ENCODE results near the gene WDFY2. TPM values are rescaled to one million over a fixed set of nuclear protein-coding genes. Genes with fewer than 3 reads are reported as not detected.

The WDFY2 gene
- total and polyA plus RNA-seq, 2 experiments from 2014 or later: 6.9 to 14.2 TPM

DNA sequence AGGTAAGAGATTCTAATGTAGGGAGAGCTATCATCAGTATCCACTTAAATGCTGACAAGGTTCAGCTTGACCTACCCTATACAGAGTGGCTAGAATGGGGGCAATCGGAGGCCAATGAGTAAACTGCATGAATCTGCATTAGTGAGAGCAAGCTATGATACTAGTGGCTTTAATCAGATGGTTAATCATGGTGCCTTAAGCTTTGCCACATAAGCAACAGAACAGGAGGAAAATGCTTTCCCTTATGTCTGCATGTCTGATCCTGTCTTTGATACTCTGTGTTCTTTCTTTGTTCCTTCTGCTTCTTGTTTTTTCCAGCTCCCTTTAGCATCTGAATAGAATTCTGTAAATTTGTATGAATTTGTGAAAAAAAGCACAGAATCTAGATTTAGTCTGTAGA lies 91.1 kb downstream of the WDFY2 start:
- no peak overlapping the region for H3K9ac ChIP-seq
- no peak overlapping the region for H2AFZ ChIP-seq
- H3K79me2 ChIP-seq (ENCODE audit: insufficient read depth): peaks cover 100% of the 10 kb centered on the region
- no peak for DNase-seq
- no peak overlapping the region for H3K4me2 ChIP-seq (ENCODE audit: unreplicated experiment)
- no peak overlapping the region for H3K27ac ChIP-seq
- no peak overlapping the region for H3K4me3 ChIP-seq
- H3K27me3 ChIP-seq (replicated peaks; ENCODE audit: insufficient read depth): no peaks in the 10 kb centered on the region
- no peak for TF ChIP-seq EZH2 (IDR thresholded peaks at IDR 0.05; ENCODE audit: insufficient read depth, poor library complexity, severe bottlenecking)
- TF ChIP-seq EZH2phosphoT487 (IDR thresholded peaks at IDR 0.05; ENCODE audit: insufficient read depth, low read depth): no peak
- H3K9me2 ChIP-seq (ENCODE audit: insufficient read depth): no peaks in the 10 kb centered on the region
- H4K20me1 ChIP-seq (ENCODE audit: insufficient read depth): no peaks in the 10 kb centered on the region
- no peaks in the 10 kb centered on the region for H3K9me3 ChIP-seq (ENCODE audit: low read depth)
- 96 to 100% methylated on average over 1 of the region's 1 CpG for WGBS, 2 experiments (ENCODE audit: low coverage in 1 of 2, low lambda C conversion rate in 2 of 2, missing lambda C conversion rate in 2 of 2)
- H3F3A ChIP-seq (ENCODE audit: insufficient read depth): peaks cover 6% of the 10 kb centered on the region
- H3K36me3 ChIP-seq (ENCODE audit: low read depth): 0 out of 2 replicates have a peak, but pooled peaks cover 8% of the 10 kb centered on the region
- peaks cover 16% of the 10 kb centered on the region for H3K4me1 ChIP-seq (ENCODE audit: insufficient read depth)
- in situ Hi-C loops (cut with MboI): no loop called here

DNA sequence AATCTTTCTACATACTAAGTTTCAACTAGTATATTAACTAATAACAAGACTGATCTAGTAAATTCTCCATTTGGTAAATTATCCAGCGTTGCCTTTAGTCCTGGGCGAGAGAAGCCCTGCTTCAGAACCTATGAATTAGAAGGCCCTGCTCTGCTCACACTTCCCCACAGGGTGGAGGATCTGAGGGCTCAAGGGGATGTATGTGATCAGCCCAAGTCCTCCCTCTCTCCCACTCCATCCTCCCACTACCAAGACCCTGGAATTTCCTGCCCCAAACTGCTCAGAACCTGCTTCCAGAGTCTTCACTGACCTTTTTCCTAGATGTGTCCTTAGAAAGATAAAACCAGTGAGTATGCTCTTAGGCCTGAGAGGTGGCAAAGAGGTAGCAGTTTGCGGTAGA lies 91.6 kb downstream of the WDFY2 start:
- Histone ChIP-seq H2AFZ (no peak overlapping the region), H3K36me3 (ENCODE audit: low read depth) (0 out of 2 replicates have a peak, but pooled peaks cover 8% of the 10 kb centered on the region), H3K79me2 (ENCODE audit: insufficient read depth) (peaks cover 100% of the 10 kb centered on the region), H4K20me1 (ENCODE audit: insufficient read depth) (no peaks in the 10 kb centered on the region), H3K27me3 (replicated peaks; ENCODE audit: insufficient read depth) (no peaks in the 10 kb centered on the region), H3K4me1 (ENCODE audit: insufficient read depth) (peaks cover 21% of the 10 kb centered on the region), H3K9me3 (ENCODE audit: low read depth) (no peaks in the 10 kb centered on the region), H3F3A (ENCODE audit: insufficient read depth) (peaks cover 11% of the 10 kb centered on the region), H3K9me2 (ENCODE audit: insufficient read depth) (no peaks in the 10 kb centered on the region), H3K4me2 (ENCODE audit: unreplicated experiment) (no peak overlapping the region), H3K4me3 (no peak overlapping the region), H3K9ac (no peak overlapping the region), H3K27ac (no peak overlapping the region)
- in situ Hi-C loops (cut with MboI): no loop called here
- DNase-seq: no peak
- WGBS, 2 experiments (ENCODE audit: low coverage in 1 of 2, low lambda C conversion rate in 2 of 2, missing lambda C conversion rate in 2 of 2): 97 to 100% methylated on average over 3 of the region's 3 CpGs
- TF ChIP-seq EZH2phosphoT487 (IDR thresholded peaks at IDR 0.05; ENCODE audit: insufficient read depth, low read depth): no peak
- no peak for TF ChIP-seq EZH2 (IDR thresholded peaks at IDR 0.05; ENCODE audit: insufficient read depth, poor library complexity, severe bottlenecking)

DNA sequence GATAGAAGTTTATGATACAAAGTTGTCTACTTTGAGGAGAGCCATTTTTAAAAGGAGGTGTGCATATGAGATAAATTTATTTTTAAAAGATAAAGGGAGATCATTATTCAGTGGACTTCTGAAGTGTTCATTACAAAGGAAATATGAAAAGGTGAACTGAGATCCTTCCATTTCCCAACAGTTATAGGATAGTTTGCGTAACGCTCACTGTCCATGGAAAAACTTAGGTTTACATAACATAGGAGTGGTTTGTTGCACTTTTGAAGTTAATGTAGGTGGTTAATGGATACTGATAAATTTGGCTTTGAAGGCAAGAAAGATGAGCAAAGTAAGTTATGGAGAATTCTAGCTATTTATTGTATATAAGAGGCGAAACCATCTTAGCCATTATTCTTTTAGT lies 92.5 kb downstream of the WDFY2 start:
- H3K27ac ChIP-seq: no peak overlapping the region
- H3K4me1 ChIP-seq (ENCODE audit: insufficient read depth): peaks cover 28% of the 10 kb centered on the region
- H3K4me3 ChIP-seq: no peak overlapping the region
- H3K9me2 ChIP-seq (ENCODE audit: insufficient read depth): no peaks in the 10 kb centered on the region
- peaks cover 18% of the 10 kb centered on the region for H3F3A ChIP-seq (ENCODE audit: insufficient read depth)
- DNase-seq: no peak
- in situ Hi-C loops (cut with MboI): no loop called here
- H3K4me2 ChIP-seq (ENCODE audit: unreplicated experiment): no peak overlapping the region
- 98% methylated on average over 3 of the region's 3 CpGs for WGBS, 2 experiments (ENCODE audit: low coverage in 1 of 2, low lambda C conversion rate in 2 of 2, missing lambda C conversion rate in 2 of 2)
- no peak overlapping the region for H2AFZ ChIP-seq
- H4K20me1 ChIP-seq (ENCODE audit: insufficient read depth): no peaks in the 10 kb centered on the region
- H3K9me3 ChIP-seq (ENCODE audit: low read depth): no peaks in the 10 kb centered on the region
- H3K36me3 ChIP-seq (ENCODE audit: low read depth): 0 out of 2 replicates have a peak, but pooled peaks cover 8% of the 10 kb centered on the region
- H3K79me2 ChIP-seq (ENCODE audit: insufficient read depth): peaks cover 94% of the 10 kb centered on the region
- TF ChIP-seq EZH2 (IDR thresholded peaks at IDR 0.05; ENCODE audit: insufficient read depth, poor library complexity, severe bottlenecking) (no peak), EZH2phosphoT487 (IDR thresholded peaks at IDR 0.05; ENCODE audit: insufficient read depth, low read depth) (no peak)
- H3K9ac ChIP-seq: no peak overlapping the region
- H3K27me3 ChIP-seq (replicated peaks; ENCODE audit: insufficient read depth): no peaks in the 10 kb centered on the region

DNA sequence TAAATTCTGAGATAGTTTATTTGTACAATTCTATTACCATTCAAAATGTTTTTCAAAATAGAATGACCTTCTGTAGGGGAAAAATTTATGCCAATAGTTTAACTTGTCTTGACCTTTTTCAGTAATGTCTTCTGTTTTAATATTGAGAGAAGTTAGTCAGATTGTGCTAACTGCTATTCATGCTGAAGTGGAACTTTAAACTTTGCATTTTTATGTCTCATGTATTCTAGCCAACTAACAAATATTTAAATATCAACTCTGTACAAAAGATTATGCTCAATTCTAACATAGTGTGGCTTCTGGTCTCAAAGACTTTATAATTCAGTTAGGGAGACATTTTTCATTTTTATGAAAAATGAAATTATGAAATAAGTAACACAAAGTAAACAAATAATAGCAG lies 94.2 kb downstream of the WDFY2 start:
- peaks cover 44% of the 10 kb centered on the region for H3K4me1 ChIP-seq (ENCODE audit: insufficient read depth)
- in situ Hi-C loops (cut with MboI): no loop called here
- DNase-seq: no peak
- H4K20me1 ChIP-seq (ENCODE audit: insufficient read depth): no peaks in the 10 kb centered on the region
- no peaks in the 10 kb centered on the region for H3K27me3 ChIP-seq (replicated peaks; ENCODE audit: insufficient read depth)
- H3K36me3 ChIP-seq (ENCODE audit: low read depth): 0 out of 2 replicates have a peak, but pooled peaks cover 12% of the 10 kb centered on the region
- H3K79me2 ChIP-seq (ENCODE audit: insufficient read depth): peaks cover 94% of the 10 kb centered on the region
- H2AFZ ChIP-seq: no peak overlapping the region
- H3K9me2 ChIP-seq (ENCODE audit: insufficient read depth): no peaks in the 10 kb centered on the region
- no peak overlapping the region for H3K9ac ChIP-seq
- TF ChIP-seq EZH2phosphoT487 (IDR thresholded peaks at IDR 0.05; ENCODE audit: insufficient read depth, low read depth) (no peak), EZH2 (IDR thresholded peaks at IDR 0.05; ENCODE audit: insufficient read depth, poor library complexity, severe bottlenecking) (no peak)
- no peak overlapping the region for H3K27ac ChIP-seq
- H3K9me3 ChIP-seq (ENCODE audit: low read depth): no peaks in the 10 kb centered on the region
- no peak overlapping the region for H3K4me3 ChIP-seq
- peaks cover 35% of the 10 kb centered on the region for H3F3A ChIP-seq (ENCODE audit: insufficient read depth)
- H3K4me2 ChIP-seq (ENCODE audit: unreplicated experiment): no peak overlapping the region

DNA sequence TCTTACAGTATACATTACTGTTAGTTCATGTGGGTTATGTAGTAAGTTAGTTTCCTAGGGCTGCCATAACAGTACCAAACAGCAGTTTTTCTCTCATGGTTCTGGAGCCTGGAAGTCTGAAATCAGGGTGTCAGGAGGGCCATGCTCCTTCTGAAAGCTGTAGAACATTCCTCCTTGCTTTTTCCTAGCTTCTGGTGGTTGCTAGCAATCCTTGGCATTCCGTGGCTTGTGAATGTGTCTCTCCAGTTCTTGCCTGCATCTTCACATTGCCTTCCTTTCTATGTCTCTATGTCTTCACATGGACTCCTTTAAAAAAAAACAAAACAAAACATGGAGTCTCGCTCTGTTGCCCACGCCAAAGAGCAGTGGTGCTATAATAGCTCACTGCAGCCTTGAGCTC lies 95.4 kb downstream of the WDFY2 start:
- H3K9ac ChIP-seq: no peak overlapping the region
- TF ChIP-seq EZH2 (IDR thresholded peaks at IDR 0.05; ENCODE audit: insufficient read depth, poor library complexity, severe bottlenecking): no peak
- no peak for TF ChIP-seq EZH2phosphoT487 (IDR thresholded peaks at IDR 0.05; ENCODE audit: insufficient read depth, low read depth)
- H3K27me3 ChIP-seq (replicated peaks; ENCODE audit: insufficient read depth): no peaks in the 10 kb centered on the region
- no peak overlapping the region for H3K27ac ChIP-seq
- peaks cover 94% of the 10 kb centered on the region for H3K79me2 ChIP-seq (ENCODE audit: insufficient read depth)
- H3K4me3 ChIP-seq: no peak overlapping the region
- in situ Hi-C loops (cut with MboI): no loop called here
- peaks cover 47% of the 10 kb centered on the region for H3K4me1 ChIP-seq (ENCODE audit: insufficient read depth)
- H3K9me3 ChIP-seq (ENCODE audit: low read depth): no peaks in the 10 kb centered on the region
- H3K36me3 ChIP-seq (ENCODE audit: low read depth): 0 out of 2 replicates have a peak, but pooled peaks cover 12% of the 10 kb centered on the region
- H3K9me2 ChIP-seq (ENCODE audit: insufficient read depth): no peaks in the 10 kb centered on the region
- peaks cover 45% of the 10 kb centered on the region for H3F3A ChIP-seq (ENCODE audit: insufficient read depth)
- 87 to 90% methylated on average over 3 of the region's 3 CpGs for WGBS, 2 experiments (ENCODE audit: low coverage in 1 of 2, low lambda C conversion rate in 2 of 2, missing lambda C conversion rate in 2 of 2)
- no peak for DNase-seq
- H2AFZ ChIP-seq: no peak overlapping the region
- H3K4me2 ChIP-seq (ENCODE audit: unreplicated experiment): no peak overlapping the region
- H4K20me1 ChIP-seq (ENCODE audit: insufficient read depth): 0 out of 2 replicates have a peak, but pooled peaks cover 2% of the 10 kb centered on the region

All from GM23248 (cell line).